ENCODE data around the gene DAND5. TPM values are rescaled to one million over a fixed set of nuclear protein-coding genes. Genes with fewer than 3 reads are reported as not detected.
A peak's percentile ranks its signal among the peaks of the same experiment; 100 is the strongest.

The DAND5 gene
- polyA plus RNA-seq, 1 of the 3 experiments (the other 2 are of a cell fraction): 1.0 TPM

GRCh38 chr19:12982648-12983047 lies 13.3 kb downstream of the DAND5 start:
- Histone ChIP-seq H3K4me2 (peak overlapping the region; percentile 66; the same call in 1 of the 2 replicates), H3K9me3 (no peaks in the 10 kb centered on the region), H3F3A (replicated peaks; ENCODE audit: insufficient read depth) (no peaks in the 10 kb centered on the region), H3K4me1 (ENCODE audit: control insufficient read depth in 1 of 2, insufficient read depth in 2 of 2, low read depth in 1 of 2, low read length in 1 of 2) (peaks cover 0 to 8% of the 10 kb centered on the region in 2 experiments; a peak in 1 of 4 replicates), H3K9ac (peak overlapping the region; percentile 67; the same call in 1 of the 2 replicates), H3K27me3 (ENCODE audit: insufficient read depth) (no peaks in the 10 kb centered on the region), H4K20me1 (ENCODE audit: insufficient read depth) (no peaks in the 10 kb centered on the region), H3K79me2 (ENCODE audit: insufficient read depth) (no peaks in the 10 kb centered on the region), H3K36me3 (replicated peaks in 1 of 2; ENCODE audit: control insufficient read depth in 1 of 2, insufficient read depth in 2 of 2, low read length in 1 of 2) (no peaks in the 10 kb centered on the region), H3K4me3 (ENCODE audit: low read depth in 2 of 2, low read length in 1 of 2) (no peak overlapping the region), H3K27ac (ENCODE audit: low read depth in 2 of 2, low read length in 1 of 2) (no peak overlapping the region), H2AFZ (ENCODE audit: low read depth) (no peak overlapping the region), H3K9me2 (no peaks in the 10 kb centered on the region)
- ChIA-PET POLR2A (interaction anchor here (0.6 to 1.0 kb wide), 4 partner anchors 72 to 121 kb away, joined by 3 to 6 read pairs (median 3); no protein-coding TSS in a partner anchor), CTCF (interaction anchor here (0.9 to 24.6 kb wide), 16 partner anchors 16 to 280 kb away, joined by 3 to 603 read pairs (median 9); no protein-coding TSS in a partner anchor)
- TF ChIP-seq TEAD4 (IDR thresholded peaks at IDR 0.05; ENCODE audit: borderline replicate concordance, insufficient read depth) (no peak), NRF1 (IDR thresholded peaks at IDR 0.05; ENCODE audit: low read depth, low read length) (no peak), MXI1 (IDR thresholded peaks at IDR 0.05; ENCODE audit: low read depth, low read length) (no peak), MEF2A (IDR thresholded peaks at IDR 0.05; ENCODE audit: borderline replicate concordance, low read depth) (no peak), CHD2 (IDR thresholded peaks at IDR 0.05; ENCODE audit: low read length, partially characterized antibody) (no peak), SMC3 (IDR thresholded peaks at IDR 0.05; ENCODE audit: low read depth, low read length) (no peak), ELF1 (IDR thresholded peaks at IDR 0.05) (no peak), MAX (IDR thresholded peaks at IDR 0.05; ENCODE audit: low read depth) (no peak), FOXJ3 (CRISPR knock-in tag; IDR thresholded peaks at IDR 0.05) (no peak)
- WGBS (ENCODE audit: low lambda C conversion rate): 96% methylated on average over 6 of the region's 6 CpGs
- DNase-seq: no peak

- TF ChIP-seq REST (IDR thresholded peaks at IDR 0.05; ENCODE audit: low read depth, low read length): no peak
- TF ChIP-seq FOXJ3 (CRISPR knock-in tag; IDR thresholded peaks at IDR 0.05): no peak
- TF ChIP-seq MAX (IDR thresholded peaks at IDR 0.05; ENCODE audit: low read depth): no peak
- TF ChIP-seq EP300 (IDR thresholded peaks at IDR 0.05; ENCODE audit: borderline replicate concordance in 1 of 2, low read depth in 1 of 2, low read length in 1 of 2): no peak
- no peak for TF ChIP-seq TCF12 (IDR thresholded peaks at IDR 0.05)
- no peak for TF ChIP-seq POLR2AphosphoS5 (IDR thresholded peaks at IDR 0.05; ENCODE audit: low read depth, low read length)
- no peak for TF ChIP-seq EZH2phosphoT487 (IDR thresholded peaks at IDR 0.05; ENCODE audit: borderline replicate concordance, low read depth)
- TF ChIP-seq NRF1 (IDR thresholded peaks at IDR 0.05; ENCODE audit: low read depth, low read length): no peak
- no peak for TF ChIP-seq IRF3 (IDR thresholded peaks at IDR 0.05; ENCODE audit: low read depth, low read length)
- no peak for TF ChIP-seq RXRA (IDR thresholded peaks at IDR 0.05; ENCODE audit: borderline replicate concordance, low read depth)
- Histone ChIP-seq H3K79me2 (ENCODE audit: insufficient read depth) (no peaks in the 10 kb centered on the region), H3K9ac (peak overlapping the region; percentile 67), H3K4me3 (ENCODE audit: low read depth in 2 of 2, low read length in 1 of 2) (peak overlapping the region; percentile 34 to 39), H4K20me1 (ENCODE audit: insufficient read depth) (no peaks in the 10 kb centered on the region), H2AFZ (ENCODE audit: low read depth) (peak overlapping the region; percentile 83; the same call in 1 of the 2 replicates), H3K4me1 (ENCODE audit: control insufficient read depth in 1 of 2, insufficient read depth in 2 of 2, low read depth in 1 of 2, low read length in 1 of 2) (peaks cover 0 to 8% of the 10 kb centered on the region in 2 experiments; a peak in 1 of 4 replicates), H3K27ac (ENCODE audit: low read depth in 2 of 2, low read length in 1 of 2) (peak overlapping the region in 1 of 2 experiments; percentile 2; a peak in 1 of 4 replicates), H3K4me2 (peak overlapping the region; percentile 66), H3K27me3 (ENCODE audit: insufficient read depth) (no peaks in the 10 kb centered on the region), H3K9me3 (no peaks in the 10 kb centered on the region), H3F3A (replicated peaks; ENCODE audit: insufficient read depth) (no peaks in the 10 kb centered on the region), H3K36me3 (replicated peaks in 1 of 2; ENCODE audit: control insufficient read depth in 1 of 2, insufficient read depth in 2 of 2, low read length in 1 of 2) (no peaks in the 10 kb centered on the region), H3K9me2 (no peaks in the 10 kb centered on the region)
- POLR2A ChIA-PET: interaction anchor here (1.0 kb wide), 3 partner anchors 75 to 78 kb away, joined by 3 to 6 read pairs (median 3); no protein-coding TSS in a partner anchor
- WGBS (ENCODE audit: low lambda C conversion rate): 66% methylated on average over 10 of the region's 10 CpGs
- DNase-seq: no peak
- CTCF ChIA-PET: interaction anchor here (0.9 to 24.6 kb wide), 17 partner anchors 11 to 279 kb away, joined by 3 to 603 read pairs (median 9); partner anchors contain the start of gene NFIX
These were observed 13.7 kb downstream of the DAND5 start for GRCh38 chr19:12983091-12983490.

Measured in SK-N-SH (cell line).